GM18873 (cell line): ENCODE measurements around the gene SUPT4H1.

Source experiments
- ATAC-seq: cut with Tn5 transposase; IDR thresholded peaks from one replicate; pipeline ENCODE4 v1.9.1; 2021; ENCODE audit warnings: mild to moderate bottlenecking, moderate library complexity, moderate number of reproducible peaks; ENCODE audit not compliant: unreplicated experiment, low FRiP score

SUPT4H1 gene

GRCh38 chr17:58365185-58365979, 13.4 kb upstream of the SUPT4H1 start:
- ATAC-seq = no peak

- ATAC-seq = no peak
These were observed 12.4 kb upstream of the SUPT4H1 start for GRCh38 chr17:58364270-58364942.

- no peak for ATAC-seq
These were observed 11.6 kb upstream of the SUPT4H1 start for GRCh38 chr17:58363457-58364185.

- no peak for ATAC-seq
These were observed 10.5 kb upstream of the SUPT4H1 start for GRCh38 chr17:58362368-58363014.

- no peak for ATAC-seq
These were observed 8.5 kb upstream of the SUPT4H1 start for GRCh38 chr17:58360296-58361063.

GRCh38 chr17:58358408-58359172, 6.6 kb upstream of the SUPT4H1 start:
- no peak for ATAC-seq

GRCh38 chr17:58357312-58358297, 5.6 kb upstream of the SUPT4H1 start:
- no peak for ATAC-seq

- ATAC-seq = no peak
These were observed 4.2 kb upstream of the SUPT4H1 start for GRCh38 chr17:58356231-58356630.

- ATAC-seq = no peak
These were observed 2.7 kb upstream of the SUPT4H1 start for GRCh38 chr17:58354541-58355216.

- ATAC-seq = no peak
These were observed 1.4 kb upstream of the SUPT4H1 start for GRCh38 chr17:58353389-58353825.

GRCh38 chr17:58352596-58353388, 791 bp upstream of the SUPT4H1 start:
- ATAC-seq = peak; percentile 2

- ATAC-seq = no peak
These were observed 819 bp downstream of the SUPT4H1 start for GRCh38 chr17:58351182-58351581.

- no peak for ATAC-seq
These were observed 4.0 kb downstream of the SUPT4H1 start for GRCh38 chr17:58348038-58348437.

GRCh38 chr17:58345500-58345899, 6.5 kb downstream of the SUPT4H1 start:
- no peak for ATAC-seq

- peak; percentile 24 for ATAC-seq
These were observed 7.2 kb downstream of the SUPT4H1 start for GRCh38 chr17:58344791-58345157.

- ATAC-seq = peak; percentile 81
These were observed 7.8 kb downstream of the SUPT4H1 start for GRCh38 chr17:58344047-58344790.
